HG03060 (cell line): ENCODE measurements around the gene PPP1R9B.

Experiments used
- ATAC-seq: cut with Tn5 transposase; IDR thresholded peaks from one replicate; pipeline ENCODE4 v1.9.1; 2021; ENCODE audit warnings: low read depth, moderate number of reproducible peaks; ENCODE audit not compliant: unreplicated experiment

The PPP1R9B gene

GRCh38 chr17:50096092-50096491 lies 54.4 kb downstream of the PPP1R9B start:
- ATAC-seq = no peak

GRCh38 chr17:50095626-50096037 lies 54.8 kb downstream of the PPP1R9B start:
- no peak for ATAC-seq

GRCh38 chr17:50094753-50095619 lies 55.5 kb downstream of the PPP1R9B start, which contains the start of gene PDK2:
TSS of gene PDK2 (plus strand) at chr17:50095351. CDS start at chr17:50095436, 85 bp downstream.
- peak; percentile 66 for ATAC-seq

- ATAC-seq = no peak
These were observed 56.2 kb downstream of the PPP1R9B start for GRCh38 chr17:50094243-50094752.

- ATAC-seq = no peak
These were observed 56.7 kb downstream of the PPP1R9B start for GRCh38 chr17:50093807-50094206.

- no peak for ATAC-seq
These were observed 57.2 kb downstream of the PPP1R9B start for GRCh38 chr17:50093246-50093645.

GRCh38 chr17:50091918-50092285 lies 58.6 kb downstream of the PPP1R9B start:
- ATAC-seq = no peak

- ATAC-seq = no peak
These were observed 59.2 kb downstream of the PPP1R9B start for GRCh38 chr17:50090971-50091917.

GRCh38 chr17:50090071-50090470 lies 60.4 kb downstream of the PPP1R9B start:
- ATAC-seq = no peak

GRCh38 chr17:50088952-50089825 lies 61.3 kb downstream of the PPP1R9B start:
- ATAC-seq = no peak

GRCh38 chr17:50087912-50088405 lies 62.5 kb downstream of the PPP1R9B start:
- no peak for ATAC-seq

- ATAC-seq = no peak
These were observed 63.1 kb downstream of the PPP1R9B start for GRCh38 chr17:50087246-50087911.
